Activated CD8-positive, alpha-beta memory T cell treated with anti-CD3 and anti-CD28 coated beads, Interleukin-2, amount 50 U/mL, for 4 hours (primary cell): ENCODE measurements around the gene POTEI.
"Not testable (repeated sequence)": the region's sequence is repeated elsewhere in the genome, so short reads cannot be mapped to it uniquely, and the experiment has no call there.

Experiments used
- DNase-seq: peaks from one replicate; pipeline ENCODE4 v3.0.0-alpha.2; 2020

The POTEI gene

DNA sequence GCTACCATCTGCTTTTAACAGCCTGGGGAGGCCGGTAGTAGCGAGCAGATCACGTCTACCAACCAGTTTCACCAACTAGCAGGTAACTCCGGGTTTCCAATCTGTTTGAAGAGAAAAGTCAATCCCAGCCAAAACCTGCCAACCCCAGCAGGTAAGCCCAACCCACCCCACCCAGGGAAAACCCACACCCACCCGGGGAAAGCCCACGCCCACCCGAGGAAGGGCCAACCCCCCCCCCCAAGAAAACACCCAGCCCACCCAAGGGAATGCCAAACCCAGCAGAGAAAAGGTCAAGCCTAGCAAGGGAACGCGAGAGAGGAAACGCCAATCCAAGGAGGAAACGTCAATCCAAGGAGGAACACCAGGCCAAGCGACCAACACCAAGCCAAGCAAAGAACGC is at the start of gene POTEI:
Gene POTEI, minus strand, starts transcription at position 101 of the 400 bp plus-strand sequence. Its CDS starts 93 bp downstream, at position 8.
- DNase-seq, result not testable (repeated sequence)

- DNase-seq, result not testable (repeated sequence)
These were observed 47.3 kb upstream of the POTEI start for GRCh38 chr2:130556441-130556840.

DNA sequence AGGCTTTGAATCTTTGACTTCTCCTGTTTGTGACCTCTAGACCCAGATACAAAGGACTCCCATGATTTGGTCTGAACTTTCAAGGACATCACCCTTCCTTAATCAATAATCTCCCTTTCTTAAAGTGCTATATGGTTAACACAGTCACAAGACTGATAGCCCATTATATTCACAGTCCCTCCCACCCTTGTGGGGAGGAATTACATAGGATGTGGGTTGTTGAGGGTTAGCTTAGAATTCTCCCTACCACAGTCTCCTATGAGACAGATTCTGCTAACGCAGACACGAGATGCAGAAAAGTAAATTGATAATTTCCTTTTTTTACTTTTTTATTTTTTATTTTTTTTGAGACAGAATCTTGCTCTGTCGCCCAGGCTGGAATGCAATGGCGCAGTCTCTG is 45.0 kb upstream of the POTEI start:
- DNase-seq, result not testable (repeated sequence)

GRCh38 chr2:130549475-130549874 is 40.3 kb upstream of the POTEI start:
- DNase-seq, result not testable (repeated sequence)

DNA sequence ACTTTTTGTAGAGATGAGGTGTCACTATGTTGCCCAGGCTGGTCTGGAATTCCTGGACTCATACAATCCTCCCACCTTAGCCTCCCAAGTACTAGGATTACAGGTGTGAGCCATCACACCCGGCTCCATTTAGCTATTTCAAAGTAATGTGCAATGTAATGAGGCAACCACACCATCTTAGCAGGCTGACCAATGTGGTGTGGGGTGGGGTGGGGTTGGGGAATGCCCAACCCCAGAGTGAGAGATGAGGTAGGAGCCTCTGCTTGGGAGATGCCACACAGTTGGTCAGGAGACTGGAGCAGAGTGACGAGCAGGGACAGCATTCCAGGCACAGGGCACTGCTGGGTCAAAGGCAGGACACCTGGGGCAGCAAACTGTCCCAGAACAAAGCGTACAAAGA is 39.3 kb upstream of the POTEI start:
- not testable (repeated sequence) for DNase-seq

- DNase-seq, result not testable (repeated sequence)
These were observed 35.9 kb upstream of the POTEI start for GRCh38 chr2:130544978-130545377.

- not testable (repeated sequence) for DNase-seq
These were observed 34.8 kb upstream of the POTEI start for GRCh38 chr2:130543785-130544528.

- DNase-seq, result not testable (repeated sequence)
These were observed 33.7 kb upstream of the POTEI start for GRCh38 chr2:130542789-130543188.

GRCh38 chr2:130538271-130538670 is 29.1 kb upstream of the POTEI start:
- DNase-seq, result not testable (repeated sequence)

DNA sequence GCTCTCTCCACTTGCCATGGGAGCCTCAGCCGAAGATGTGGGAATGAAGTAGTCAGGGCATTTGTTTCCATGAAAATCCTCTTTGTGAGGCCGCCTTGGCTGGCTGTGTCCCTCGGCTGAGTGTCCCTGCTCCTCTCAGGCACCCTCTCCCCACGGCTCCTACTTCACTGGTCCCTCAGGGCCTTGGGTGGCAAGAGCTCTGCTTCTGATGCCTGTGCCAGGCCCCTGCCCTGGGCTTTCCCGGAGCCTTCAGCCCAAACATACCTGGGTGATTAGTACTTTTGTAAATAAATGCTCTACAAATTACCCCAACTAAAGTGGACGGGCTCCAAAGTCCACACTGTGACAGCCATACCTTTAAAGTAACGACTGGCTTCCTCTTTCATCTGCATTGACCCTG is 27.5 kb upstream of the POTEI start:
- DNase-seq, result not testable (repeated sequence)

DNA sequence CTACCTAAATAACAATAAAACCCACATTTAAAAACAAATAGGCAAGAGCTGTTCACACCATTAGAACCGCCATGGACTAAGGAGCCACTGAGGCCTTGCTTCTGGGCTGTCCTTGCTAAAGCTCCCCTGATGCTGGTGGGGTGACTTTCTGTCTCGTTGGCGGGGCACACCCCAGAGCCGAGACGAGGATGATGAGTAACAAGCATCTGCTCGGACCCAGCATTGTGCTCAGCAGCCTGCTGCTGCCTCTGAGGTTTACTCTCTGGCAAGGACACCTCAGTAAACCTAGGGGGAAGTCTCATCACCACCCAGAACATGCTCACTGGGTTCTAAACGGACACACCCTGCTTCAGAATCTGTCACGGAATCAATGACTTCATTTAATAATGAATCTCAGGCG is 22.5 kb upstream of the POTEI start:
- DNase-seq, result not testable (repeated sequence)

DNA sequence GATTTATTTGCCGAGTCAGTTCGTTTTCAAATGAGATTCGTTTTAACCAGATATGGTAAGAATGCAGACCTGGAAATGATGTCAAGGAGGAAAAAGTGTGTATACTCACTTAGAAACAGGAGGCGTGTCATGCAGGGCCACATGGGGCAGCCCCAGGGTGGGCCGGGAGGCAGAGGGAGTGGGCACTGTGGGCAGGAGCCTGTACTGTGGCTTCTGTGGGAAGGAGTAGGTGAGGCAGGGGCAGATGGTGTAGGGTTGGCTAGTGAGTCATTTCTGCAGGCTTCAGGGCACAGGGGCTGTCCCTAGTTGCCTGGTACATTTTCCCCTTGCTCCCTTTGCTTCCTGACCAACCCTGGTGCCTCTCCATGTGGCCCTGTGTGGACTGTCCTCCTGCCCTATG is 22.1 kb upstream of the POTEI start:
- DNase-seq, result not testable (repeated sequence)

- not testable (repeated sequence) for DNase-seq
These were observed 21.1 kb upstream of the POTEI start for GRCh38 chr2:130530212-130530611.

DNA sequence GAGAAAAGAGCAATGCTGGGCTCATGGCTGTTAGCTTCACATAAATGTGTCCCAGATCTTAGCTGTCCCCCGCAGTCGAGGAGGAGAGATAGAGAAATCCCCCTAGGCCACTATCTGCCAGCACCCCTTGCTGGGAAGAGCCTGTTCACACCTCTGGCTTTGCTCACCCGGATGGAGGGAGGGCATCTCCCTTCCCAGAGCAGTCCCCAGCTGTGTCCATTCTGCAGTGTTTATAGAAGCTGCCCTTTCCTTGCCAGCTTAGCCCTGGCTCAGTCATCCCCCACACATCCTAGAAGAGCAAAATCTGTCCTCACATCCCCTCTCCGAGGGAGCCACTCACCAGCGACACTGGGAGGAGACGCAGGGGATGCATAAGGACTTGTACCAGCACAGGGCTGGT is 20.4 kb upstream of the POTEI start:
- DNase-seq, result not testable (repeated sequence)

DNA sequence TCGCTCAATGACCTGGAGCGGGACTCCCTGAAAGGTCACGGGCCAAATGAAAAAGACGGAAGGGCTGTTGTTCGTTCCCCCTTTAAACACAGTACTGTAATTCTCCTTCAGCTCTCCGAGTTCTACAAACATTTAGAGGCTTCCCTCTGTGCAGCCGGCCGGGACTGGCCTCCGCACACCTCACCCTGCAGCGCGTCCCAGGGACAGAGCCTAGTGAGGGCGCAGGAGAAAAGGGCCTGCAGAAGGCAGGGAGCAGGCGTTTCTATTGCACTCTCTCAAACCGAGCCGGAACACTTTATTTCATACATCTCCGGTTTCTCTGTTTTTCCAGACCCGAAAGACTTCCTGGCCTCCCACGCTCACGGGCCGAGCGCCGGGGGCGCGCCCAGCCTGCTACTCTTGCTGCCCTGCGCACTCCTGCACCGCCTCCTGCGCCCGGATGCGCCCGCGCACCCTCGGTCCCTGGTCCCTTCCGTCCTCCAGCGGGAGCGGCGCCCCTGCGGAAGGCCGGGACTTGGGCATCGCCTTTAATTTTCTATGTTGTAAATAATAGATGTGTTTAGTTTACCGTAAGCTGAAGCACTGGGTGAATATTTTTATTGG is 18.3 kb upstream of the POTEI start:
- not testable (repeated sequence) for DNase-seq

- DNase-seq, result not testable (repeated sequence)
These were observed 13.3 kb upstream of the POTEI start for GRCh38 chr2:130522390-130522789.

DNA sequence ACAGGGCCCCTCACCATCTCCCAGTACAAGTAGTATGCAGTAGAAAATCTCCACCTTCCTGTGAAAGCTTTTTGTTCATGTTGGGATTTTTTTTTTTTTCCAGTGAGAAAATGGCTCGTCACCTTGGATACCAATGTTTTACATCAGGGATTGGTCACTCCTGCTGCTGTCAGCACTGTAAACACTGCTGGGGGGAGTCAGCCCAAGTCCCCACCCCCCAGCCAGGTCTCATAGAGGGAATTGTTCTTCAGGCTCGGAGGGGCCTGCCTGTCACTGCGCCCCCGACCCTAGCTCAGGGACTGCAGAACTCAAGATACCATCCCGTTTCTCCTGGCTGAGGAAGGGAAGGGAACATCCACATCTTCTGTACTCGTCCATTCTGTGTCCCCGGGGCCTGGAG is 11.9 kb upstream of the POTEI start, which contains the start of gene CFC1B:
Gene CFC1B, plus strand, starts transcription at position 231 of the 400 bp plus-strand sequence. CDS start 263 bp downstream, outside the sequence.
- DNase-seq, result not testable (repeated sequence)

DNA sequence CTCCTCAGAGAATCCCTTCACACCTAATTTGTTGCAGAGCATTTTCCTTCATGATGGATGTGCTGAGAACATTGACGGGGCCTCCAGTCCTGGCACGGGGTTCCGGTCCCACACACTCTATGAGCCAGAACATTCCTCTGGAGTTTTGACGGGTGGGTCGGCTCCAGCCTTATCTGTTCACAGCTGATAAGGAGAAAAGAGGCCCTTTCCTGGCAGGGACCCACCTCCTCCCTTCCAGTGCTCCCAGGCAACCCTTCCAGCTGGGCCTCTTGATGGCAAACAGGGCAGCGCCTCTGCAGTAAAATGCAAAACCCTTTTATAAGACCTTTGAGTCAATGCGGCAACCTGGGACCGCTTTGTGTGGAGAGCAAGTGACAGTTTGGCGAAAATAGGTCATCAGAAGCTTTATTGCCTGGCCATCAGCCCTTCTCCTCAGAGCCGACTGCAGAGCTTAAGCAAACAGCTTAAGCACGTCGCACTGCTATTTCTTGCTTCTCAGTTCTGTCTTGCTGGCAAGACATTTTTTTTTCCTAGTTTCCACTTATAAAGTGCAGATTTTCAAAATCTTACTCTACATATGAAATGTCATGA is 9.5 kb upstream of the POTEI start:
- not testable (repeated sequence) for DNase-seq

GRCh38 chr2:130511747-130512451 is 2.8 kb upstream of the POTEI start:
- DNase-seq, result not testable (repeated sequence)

GRCh38 chr2:130510807-130511746 is 1.9 kb upstream of the POTEI start:
- DNase-seq, result not testable (repeated sequence)

DNA sequence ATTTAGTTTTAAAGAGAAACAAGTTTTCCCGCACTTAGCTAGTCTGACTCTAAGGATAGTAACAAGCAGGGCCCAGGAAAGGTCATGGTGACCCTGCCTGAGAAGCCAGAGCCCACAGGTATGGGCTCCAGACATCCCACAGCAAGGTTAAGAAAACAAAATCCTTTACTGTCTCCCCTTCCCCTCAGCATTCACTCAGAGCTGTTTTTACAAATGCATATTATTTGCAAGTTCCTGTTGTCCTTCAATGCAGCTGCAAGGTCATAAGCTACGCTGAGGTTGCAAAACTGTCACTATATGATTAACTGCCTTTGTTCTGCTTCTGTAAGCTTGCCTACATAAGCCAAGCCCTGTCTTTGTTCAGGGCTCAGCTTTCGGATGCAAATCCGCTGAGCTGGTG is 18.1 kb downstream of the POTEI start:
- DNase-seq, result not testable (repeated sequence)

DNA sequence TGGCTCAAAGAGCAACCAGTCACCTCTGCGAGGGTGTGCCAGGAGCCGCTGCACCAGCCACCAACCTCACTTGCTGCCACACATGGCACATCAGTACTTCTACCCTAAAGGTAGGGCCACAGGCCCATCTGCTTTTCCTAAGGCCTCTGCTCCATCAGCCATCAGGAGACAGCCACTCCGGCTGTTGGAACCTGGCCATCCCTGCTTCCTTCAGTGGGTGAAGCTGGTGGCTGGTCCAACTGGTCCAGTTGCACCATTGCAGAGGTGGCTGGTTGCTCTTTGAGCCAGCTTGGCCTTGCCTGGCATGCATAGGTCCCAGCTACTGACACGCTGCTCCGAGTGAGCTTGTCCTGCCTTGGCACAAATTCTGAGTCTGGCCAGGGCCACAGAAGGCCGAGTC is 53.7 kb downstream of the POTEI start:
- DNase-seq, result not testable (repeated sequence)
